Activated CD4-positive, alpha-beta memory T cell treated with anti-CD3 and anti-CD28 coated beads for 36 hours (primary cell): Measurements from ENCODE around the gene GRHL3. TPM values are rescaled to one million over a fixed set of nuclear protein-coding genes. Genes with fewer than 3 reads are reported as not detected.

Source experiments
- CTCF ChIA-PET: fragments of 350-600 bp; sonication (Branson Sonifier 250); formaldehyde crosslinking; loops from one replicate; lab custom pipeline; 2021; ENCODE audit warnings: antibody characterized with exemption, inconsistent platforms; lab: Charles Lee
- POLR2A ChIA-PET: fragments of 350-600 bp; sonication (Branson Sonifier 250); formaldehyde crosslinking; loops from one replicate; lab custom pipeline; 2021; ENCODE audit warnings: antibody characterized with exemption; lab: Charles Lee
- DNase-seq: peaks from one replicate; pipeline ENCODE4 v3.0.0-alpha.2; 2020
- H3K27ac Mint-ChIP-seq: one replicate; pipeline ENCODE4 v1.8.0; 2021; ENCODE audit warnings: mixed read lengths
- H3K27me3 Mint-ChIP-seq: one replicate; pipeline ENCODE4 v1.8.0; 2021; ENCODE audit warnings: mixed read lengths
- H3K36me3 Mint-ChIP-seq: one replicate; pipeline ENCODE4 v1.8.0; 2021; ENCODE audit warnings: mixed read lengths
- H3K4me1 Mint-ChIP-seq: one replicate; pipeline ENCODE4 v1.8.0; 2021; ENCODE audit warnings: low read depth, mixed read lengths
- H3K4me3 Mint-ChIP-seq: one replicate; pipeline ENCODE4 v1.8.0; 2021; ENCODE audit warnings: mild to moderate bottlenecking, mixed read lengths
- H3K9me3 Mint-ChIP-seq: one replicate; pipeline ENCODE4 v1.8.0; 2021; ENCODE audit warnings: mixed read lengths
- intact Hi-C: fragments of 100-400 bp; cut with micrococcal nuclease; formaldehyde crosslinking; loops from one replicate; pipeline ENCODE4 v1.15.1; 2023
- total RNA-seq, 2 experiments: library from RNA; stranded (reverse); gene quantifications; one replicate each; pipeline ENCODE4 v1.2.3, GENCODE V29; 2021

GRHL3 gene
- total RNA-seq, 2 experiments from 2014 or later = not detected

GRCh38 chr1:24294228-24294672, 24.9 kb upstream of the GRHL3 start:
- intact Hi-C loops = no loop called here
- Mint-ChIP-seq H3K9me3 (no peaks in the 10 kb centered on the region), H3K36me3 (no peaks in the 10 kb centered on the region), H3K4me3 (no peak overlapping the region), H3K27me3 (peaks cover 7% of the 10 kb centered on the region), H3K27ac (no peak overlapping the region), H3K4me1 (no peaks in the 10 kb centered on the region)
- DNase-seq = no peak
- CTCF ChIA-PET = interaction anchor here (0.6 to 0.8 kb wide), 2 partner anchors 95 to 144 kb away, joined by 3 read pairs; no protein-coding TSS in a partner anchor
- POLR2A ChIA-PET = no interaction called here

DNA sequence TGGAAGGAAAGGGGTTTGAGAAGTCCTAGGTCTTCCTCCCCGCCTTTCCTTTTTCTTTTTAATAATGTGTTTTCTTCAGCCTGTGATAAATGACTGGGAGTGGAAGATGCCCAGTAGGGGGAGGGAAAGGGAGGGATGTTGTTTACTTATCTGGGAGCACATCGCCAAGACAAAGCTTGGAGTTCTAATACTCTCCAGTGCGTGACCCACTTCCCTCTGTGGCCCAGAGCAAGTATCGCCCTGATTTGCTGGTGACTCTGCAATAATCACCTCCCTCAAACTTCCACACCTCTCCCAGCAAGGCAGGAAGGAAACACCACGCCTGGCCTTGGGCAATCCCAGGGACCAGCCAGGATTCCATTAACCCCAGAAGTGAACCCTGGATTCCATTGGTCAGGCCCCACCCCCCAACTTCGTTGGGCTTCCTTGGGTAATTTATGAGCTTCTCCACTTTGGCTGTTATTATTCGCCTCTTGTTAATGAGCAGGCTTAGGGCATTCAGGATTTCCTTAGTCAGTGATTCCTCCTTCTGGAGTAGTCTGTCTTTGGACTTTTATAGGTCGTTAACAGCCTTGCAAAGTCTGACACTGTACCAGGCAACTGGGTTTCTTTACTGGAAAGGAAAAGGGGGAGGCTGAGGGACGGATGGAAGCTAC, 24.3 kb upstream of the GRHL3 start:
- CTCF ChIA-PET = interaction anchor here (0.6 to 0.8 kb wide), 3 partner anchors 95 to 144 kb away, joined by 3 to 4 read pairs (median 3); no protein-coding TSS in a partner anchor
- H3K9me3 Mint-ChIP-seq = no peaks in the 10 kb centered on the region
- H3K27me3 Mint-ChIP-seq = peaks cover 7% of the 10 kb centered on the region
- intact Hi-C loops = no loop called here
- H3K27ac Mint-ChIP-seq = no peak overlapping the region
- H3K36me3 Mint-ChIP-seq = no peaks in the 10 kb centered on the region
- POLR2A ChIA-PET = no interaction called here
- DNase-seq = no peak
- no peaks in the 10 kb centered on the region for H3K4me1 Mint-ChIP-seq
- H3K4me3 Mint-ChIP-seq = no peak overlapping the region

DNA sequence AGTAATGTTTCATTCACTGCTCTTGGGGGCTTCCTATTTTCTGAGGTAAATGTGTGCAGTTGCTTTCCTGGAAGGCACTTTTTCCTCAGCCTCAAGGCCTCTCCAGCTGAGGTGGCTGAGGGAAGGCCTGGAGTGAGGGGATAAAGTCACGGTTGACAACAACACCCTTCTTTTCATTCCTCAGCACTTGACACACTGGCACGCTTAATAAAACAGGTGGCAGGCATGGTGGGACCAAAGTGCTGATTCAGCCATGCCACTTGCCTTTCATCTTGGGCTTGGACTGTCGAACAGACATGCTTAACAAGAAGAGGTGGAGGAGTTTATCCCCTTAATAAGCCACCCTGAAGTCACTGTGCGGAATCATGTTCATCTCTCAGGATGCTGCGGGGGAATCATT, 23.6 kb upstream of the GRHL3 start:
- intact Hi-C loops = no loop called here
- POLR2A ChIA-PET = no interaction called here
- H3K9me3 Mint-ChIP-seq = no peaks in the 10 kb centered on the region
- DNase-seq = no peak
- CTCF ChIA-PET = interaction anchor here (0.8 to 2.4 kb wide), 2 partner anchors 95 to 96 kb away, joined by 4 to 7 read pairs; no protein-coding TSS in a partner anchor
- H3K4me1 Mint-ChIP-seq = no peaks in the 10 kb centered on the region
- H3K27me3 Mint-ChIP-seq = peaks cover 10% of the 10 kb centered on the region
- no peak overlapping the region for H3K4me3 Mint-ChIP-seq
- H3K36me3 Mint-ChIP-seq = no peaks in the 10 kb centered on the region
- no peak overlapping the region for H3K27ac Mint-ChIP-seq

- H3K27me3 Mint-ChIP-seq = peaks cover 17% of the 10 kb centered on the region
- H3K9me3 Mint-ChIP-seq = no peaks in the 10 kb centered on the region
- CTCF ChIA-PET = interaction anchor here (0.5 to 2.4 kb wide), 4 partner anchors 94 to 344 kb away, joined by 3 to 7 read pairs (median 4); no protein-coding TSS in a partner anchor
Measured at GRCh38 chr1:24297187-24297851, 21.8 kb upstream of the GRHL3 start.

GRCh38 chr1:24297852-24298232, 21.3 kb upstream of the GRHL3 start:
- Mint-ChIP-seq H3K4me3 (no peak overlapping the region), H3K4me1 (no peaks in the 10 kb centered on the region), H3K9me3 (no peaks in the 10 kb centered on the region), H3K36me3 (no peaks in the 10 kb centered on the region), H3K27ac (no peak overlapping the region), H3K27me3 (peaks cover 20% of the 10 kb centered on the region)
- DNase-seq = no peak
- CTCF ChIA-PET = interaction anchor here (0.5 to 2.4 kb wide), 4 partner anchors 93 to 344 kb away, joined by 3 to 7 read pairs (median 3); no protein-coding TSS in a partner anchor
- POLR2A ChIA-PET = no interaction called here
- intact Hi-C loops = no loop called here

More at GRCh38 chr1:24297187-24297851, 21.8 kb upstream of the GRHL3 start:
- no peak for DNase-seq
- POLR2A ChIA-PET = no interaction called here
- Mint-ChIP-seq H3K27ac (no peak overlapping the region), H3K4me1 (no peaks in the 10 kb centered on the region), H3K4me3 (no peak overlapping the region), H3K36me3 (no peaks in the 10 kb centered on the region)
- intact Hi-C loops = no loop called here

DNA sequence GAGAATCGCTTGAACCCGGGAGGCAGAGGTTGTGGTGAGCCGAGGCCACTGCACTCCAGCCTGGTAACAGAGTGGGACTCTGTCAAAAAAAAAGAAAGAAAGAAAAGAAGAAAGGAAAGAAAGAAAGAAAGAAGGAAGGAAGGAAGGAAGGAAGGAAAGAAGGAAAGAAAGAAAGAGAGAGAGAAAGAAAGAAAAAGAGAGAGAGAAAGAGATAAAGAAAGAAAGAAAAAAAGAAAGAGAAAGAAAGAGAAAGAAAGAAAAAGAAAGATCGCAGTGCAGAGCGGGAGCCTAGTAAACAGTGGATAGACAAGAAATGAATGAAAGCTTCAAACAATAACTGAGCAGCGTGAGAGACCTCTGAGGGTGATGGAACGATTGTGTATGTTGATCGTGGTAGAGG, 20.6 kb upstream of the GRHL3 start:
- no peaks in the 10 kb centered on the region for H3K4me1 Mint-ChIP-seq
- H3K4me3 Mint-ChIP-seq = no peak overlapping the region
- DNase-seq = no peak
- intact Hi-C loops = no loop called here
- ChIA-PET POLR2A (no interaction called here), CTCF (interaction anchor here (0.8 kb wide), 1 partner anchor 94 kb away, joined by 3 read pairs; no protein-coding TSS in a partner anchor)
- peaks cover 20% of the 10 kb centered on the region for H3K27me3 Mint-ChIP-seq
- no peaks in the 10 kb centered on the region for H3K36me3 Mint-ChIP-seq
- no peaks in the 10 kb centered on the region for H3K9me3 Mint-ChIP-seq
- H3K27ac Mint-ChIP-seq = no peak overlapping the region

GRCh38 chr1:24299901-24300300, 19.3 kb upstream of the GRHL3 start:
- Mint-ChIP-seq H3K4me3 (no peak overlapping the region), H3K9me3 (no peaks in the 10 kb centered on the region), H3K36me3 (no peaks in the 10 kb centered on the region), H3K27me3 (peaks cover 20% of the 10 kb centered on the region), H3K27ac (no peak overlapping the region), H3K4me1 (no peaks in the 10 kb centered on the region)
- ChIA-PET CTCF (interaction anchor here (0.6 kb wide), 1 partner anchor 738 kb away, joined by 5 read pairs; no protein-coding TSS in a partner anchor), POLR2A (no interaction called here)
- intact Hi-C loops = no loop called here
- no peak for DNase-seq

- intact Hi-C loops = no loop called here
- Mint-ChIP-seq H3K4me1 (no peaks in the 10 kb centered on the region), H3K9me3 (no peaks in the 10 kb centered on the region), H3K4me3 (no peak overlapping the region), H3K36me3 (no peaks in the 10 kb centered on the region), H3K27me3 (peaks cover 18% of the 10 kb centered on the region), H3K27ac (no peak overlapping the region)
- ChIA-PET CTCF (interaction anchor here (0.7 to 0.8 kb wide), 2 partner anchors 92 to 102 kb away, joined by 3 to 4 read pairs; no protein-coding TSS in a partner anchor), POLR2A (no interaction called here)
- DNase-seq = no peak
Measured at GRCh38 chr1:24300971-24301784, 18.0 kb upstream of the GRHL3 start.

DNA sequence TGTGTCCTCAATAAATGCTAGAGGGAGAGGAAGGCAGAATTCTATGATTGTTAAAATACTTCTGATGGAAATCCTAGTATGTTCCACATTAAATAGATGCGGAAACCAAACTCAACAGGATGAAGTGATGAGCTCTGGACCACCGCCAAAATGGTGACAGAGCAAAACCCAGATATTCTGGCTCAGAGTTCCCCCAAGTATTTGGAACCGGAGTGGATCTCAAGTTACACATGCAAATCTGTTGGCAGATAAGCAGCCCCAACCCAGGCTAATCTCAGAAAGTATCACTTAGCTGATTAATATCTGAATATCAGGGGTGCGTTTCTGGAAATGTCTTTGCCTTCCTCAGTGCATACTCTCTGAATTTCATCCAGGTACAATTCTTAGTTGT, 17.4 kb upstream of the GRHL3 start:
- H3K27ac Mint-ChIP-seq = no peak overlapping the region
- no peak for DNase-seq
- ChIA-PET POLR2A (no interaction called here), CTCF (interaction anchor here (0.7 to 0.8 kb wide), 2 partner anchors 92 to 102 kb away, joined by 3 to 4 read pairs; no protein-coding TSS in a partner anchor)
- no peaks in the 10 kb centered on the region for H3K9me3 Mint-ChIP-seq
- no peak overlapping the region for H3K4me3 Mint-ChIP-seq
- intact Hi-C loops = no loop called here
- no peaks in the 10 kb centered on the region for H3K36me3 Mint-ChIP-seq
- H3K27me3 Mint-ChIP-seq = peaks cover 18% of the 10 kb centered on the region
- H3K4me1 Mint-ChIP-seq = no peaks in the 10 kb centered on the region

DNA sequence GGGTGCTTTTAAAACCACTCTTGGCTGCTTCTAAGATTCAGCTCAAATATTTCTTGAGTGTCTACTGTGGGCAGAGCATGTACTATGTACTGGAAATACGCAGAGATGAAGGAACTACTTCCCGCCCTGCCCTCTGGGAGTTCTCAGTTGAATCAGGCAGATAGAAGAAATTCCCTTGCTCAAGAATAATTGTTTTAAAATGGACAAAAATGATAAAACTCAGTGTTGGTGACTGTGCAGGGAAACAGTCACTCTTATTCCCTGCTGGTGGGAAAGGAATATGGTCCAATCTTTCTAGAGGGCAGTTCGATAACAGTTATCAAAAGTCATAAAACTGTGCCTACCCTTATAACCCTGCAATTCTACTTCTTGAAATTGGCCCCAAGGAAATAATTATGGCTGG, 16.9 kb upstream of the GRHL3 start:
- CTCF ChIA-PET = no interaction called here
- H3K27me3 Mint-ChIP-seq = peaks cover 18% of the 10 kb centered on the region
- H3K4me1 Mint-ChIP-seq = no peaks in the 10 kb centered on the region
- DNase-seq = no peak
- H3K27ac Mint-ChIP-seq = no peak overlapping the region
- no peak overlapping the region for H3K4me3 Mint-ChIP-seq
- POLR2A ChIA-PET = no interaction called here
- H3K36me3 Mint-ChIP-seq = no peaks in the 10 kb centered on the region
- intact Hi-C loops = no loop called here
- no peaks in the 10 kb centered on the region for H3K9me3 Mint-ChIP-seq

GRCh38 chr1:24303600-24303999, 15.6 kb upstream of the GRHL3 start:
- Mint-ChIP-seq H3K27ac (no peak overlapping the region), H3K4me3 (no peak overlapping the region), H3K27me3 (peaks cover 17% of the 10 kb centered on the region), H3K36me3 (no peaks in the 10 kb centered on the region), H3K9me3 (no peaks in the 10 kb centered on the region), H3K4me1 (no peaks in the 10 kb centered on the region)
- ChIA-PET CTCF (no interaction called here), POLR2A (no interaction called here)
- no peak for DNase-seq
- intact Hi-C loops = no loop called here

GRCh38 chr1:24304763-24305162, 14.4 kb upstream of the GRHL3 start:
- H3K4me1 Mint-ChIP-seq = peaks cover under 1% of the 10 kb centered on the region
- POLR2A ChIA-PET = no interaction called here
- no peaks in the 10 kb centered on the region for H3K36me3 Mint-ChIP-seq
- CTCF ChIA-PET = no interaction called here
- H3K4me3 Mint-ChIP-seq = no peak overlapping the region
- no peak for DNase-seq
- no peaks in the 10 kb centered on the region for H3K9me3 Mint-ChIP-seq
- peaks cover 17% of the 10 kb centered on the region for H3K27me3 Mint-ChIP-seq
- H3K27ac Mint-ChIP-seq = no peak overlapping the region
- intact Hi-C loops = no loop called here
